Activated naive CD4-positive, alpha-beta T cell treated with Interleukin-2 at 50 U/mL for 16 hours (primary cell): Measurements from ENCODE around the gene DCC.

Experiments
- DNase-seq: peaks from one replicate; pipeline ENCODE4 v3.0.0-alpha.2; 2020

Gene DCC

GRCh38 chr18:52519021-52519420 lies 179.0 kb downstream of the DCC start:
- no peak for DNase-seq

GRCh38 chr18:52523566-52523965 lies 183.6 kb downstream of the DCC start:
- no peak for DNase-seq

DNA sequence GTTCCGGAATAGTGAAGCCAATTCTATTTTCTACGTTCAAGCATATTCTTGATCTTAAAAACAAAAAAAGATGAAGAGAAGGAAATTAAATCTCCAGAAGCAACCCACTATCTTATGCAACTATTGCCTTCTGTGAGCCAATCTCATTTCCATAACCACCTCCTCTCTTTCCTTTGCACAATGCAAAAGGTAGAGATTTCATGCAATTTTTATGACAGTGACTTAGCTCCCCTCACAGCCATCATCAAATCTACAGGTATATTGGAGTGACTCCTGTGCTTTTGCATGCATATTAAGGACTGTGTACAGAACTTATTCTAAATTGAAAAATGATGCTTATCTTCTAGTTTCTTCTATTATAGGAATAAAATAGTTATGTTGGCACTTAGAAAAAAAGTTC lies 191.8 kb downstream of the DCC start:
- no peak for DNase-seq

DNA sequence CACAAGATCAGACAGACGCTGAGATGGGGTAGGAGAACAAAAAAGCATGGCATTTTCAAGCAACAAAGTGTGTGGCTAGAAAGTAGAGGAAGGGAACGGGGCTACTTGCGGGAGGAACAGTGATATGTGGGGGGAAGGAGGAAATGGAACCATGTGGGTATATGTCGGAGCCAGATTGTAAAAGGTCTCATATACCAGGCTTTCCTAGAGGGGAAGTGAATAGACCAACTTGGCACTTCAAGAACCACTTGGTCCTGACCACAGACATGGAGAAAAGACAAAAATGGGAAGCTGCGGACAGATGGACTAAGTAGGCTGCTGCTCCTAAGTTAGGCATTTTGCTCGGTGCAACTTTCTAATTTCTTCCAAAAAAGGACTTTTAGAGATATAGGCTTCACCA lies 196.0 kb downstream of the DCC start:
- DNase-seq, result no peak

DNA sequence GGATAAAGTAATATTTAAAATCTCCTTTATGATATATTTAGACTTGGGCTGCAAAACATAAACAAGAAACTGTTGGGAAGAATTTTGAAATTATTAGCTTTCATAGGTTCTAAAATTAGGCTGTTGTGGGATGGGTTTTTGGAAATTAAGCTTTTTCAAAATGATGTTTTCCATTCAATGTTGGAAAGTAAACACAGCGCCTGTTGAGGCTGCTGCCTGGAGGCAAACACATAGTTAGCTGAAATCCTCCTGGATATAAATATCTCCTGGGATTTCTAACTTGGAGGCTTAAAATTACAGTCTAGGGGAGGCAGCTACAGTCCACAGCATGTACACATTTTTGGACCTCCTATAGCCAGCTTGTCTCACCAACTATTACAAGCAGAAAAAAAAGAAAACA lies 197.3 kb downstream of the DCC start:
- DNase-seq, result no peak

GRCh38 chr18:52541056-52541455 lies 201.1 kb downstream of the DCC start:
- DNase-seq, result no peak

- no peak for DNase-seq
These were observed 204.1 kb downstream of the DCC start for GRCh38 chr18:52544086-52544485.

- no peak for DNase-seq
These were observed 206.8 kb downstream of the DCC start for GRCh38 chr18:52546686-52547346.

- no peak for DNase-seq
These were observed 213.4 kb downstream of the DCC start for GRCh38 chr18:52553441-52553840.

DNA sequence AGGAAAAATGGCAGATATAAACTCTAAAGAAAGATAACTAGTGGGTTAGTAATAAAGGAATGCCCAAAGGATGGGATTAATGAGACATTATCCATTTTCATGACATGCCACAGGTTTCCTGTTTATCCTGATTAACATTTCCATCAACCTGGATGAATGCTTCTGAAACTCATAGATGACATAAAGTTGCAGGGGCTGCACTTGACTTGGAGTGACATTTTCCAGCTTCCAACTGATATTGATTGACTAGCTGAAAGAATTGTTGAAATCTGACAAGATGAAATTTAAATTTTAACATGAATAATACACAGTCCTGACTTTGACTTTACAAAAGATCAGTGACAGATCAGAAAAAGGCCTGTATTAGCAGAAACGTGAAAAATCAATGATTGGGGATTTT lies 214.2 kb downstream of the DCC start:
- no peak for DNase-seq

DNA sequence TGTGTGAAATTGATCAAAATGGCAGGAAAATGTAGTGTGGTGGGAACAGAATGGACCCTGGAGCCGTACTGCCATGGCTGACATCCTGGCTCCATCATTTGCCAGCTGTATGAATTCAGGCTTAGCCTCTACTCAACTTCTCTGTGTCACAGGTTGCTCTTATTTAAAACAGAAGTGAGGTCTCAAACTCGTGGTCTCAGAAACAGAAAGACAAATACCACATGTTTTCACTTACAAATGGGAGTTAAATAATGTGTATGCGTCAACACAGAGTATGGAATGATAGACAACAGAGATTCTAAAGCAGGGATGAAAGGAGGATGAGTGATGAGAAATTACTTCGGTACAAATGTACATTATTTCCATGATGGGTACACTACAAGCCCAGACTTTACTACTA lies 227.4 kb downstream of the DCC start:
- no peak for DNase-seq

GRCh38 chr18:52569492-52569891 lies 229.5 kb downstream of the DCC start:
- no peak for DNase-seq

- no peak for DNase-seq
These were observed 231.0 kb downstream of the DCC start for GRCh38 chr18:52570975-52571374.

DNA sequence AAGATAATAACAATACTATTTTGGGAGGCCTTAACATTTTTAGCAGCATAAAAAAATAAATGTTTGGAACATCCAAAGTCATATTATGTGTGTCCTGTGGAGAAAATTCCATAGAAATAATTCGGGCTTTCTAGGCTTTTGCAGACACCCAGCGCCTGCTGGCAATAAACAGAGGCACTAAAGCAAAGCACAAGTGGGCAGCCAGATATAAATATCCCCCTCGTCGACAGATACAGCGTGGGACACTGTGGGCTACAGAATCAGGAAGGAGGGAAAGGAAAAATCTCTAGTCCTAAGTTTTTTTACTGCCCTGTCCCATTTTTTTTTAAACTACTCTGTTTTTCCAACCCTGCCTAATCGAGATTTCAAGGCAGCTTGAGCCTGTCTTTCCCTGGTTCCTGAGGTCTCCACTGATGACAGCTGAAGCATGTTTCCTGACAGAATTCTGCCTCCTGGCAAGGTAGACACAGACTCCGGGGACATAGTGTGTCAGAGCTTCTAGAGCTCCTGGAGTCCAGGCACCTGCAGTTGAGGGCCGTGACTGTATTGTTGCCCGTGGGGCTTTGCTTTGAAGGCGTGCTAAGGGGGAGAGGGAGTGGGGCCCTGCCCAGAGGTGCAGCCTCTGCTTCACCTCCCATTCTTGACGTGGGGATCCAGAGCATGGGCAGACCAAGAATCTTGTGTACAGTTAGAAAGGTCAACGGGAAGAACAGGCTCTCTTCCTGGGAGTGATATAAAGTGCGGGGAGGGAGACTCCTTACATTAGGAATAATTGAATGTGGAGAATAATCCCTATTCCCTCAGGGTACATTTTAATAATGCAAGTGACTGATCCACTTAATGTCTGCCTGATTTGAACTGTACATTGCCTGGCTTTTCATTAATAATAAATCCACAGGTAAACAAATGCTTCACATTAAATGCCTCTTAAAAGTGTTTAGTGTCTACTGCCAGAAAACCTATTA lies 232.3 kb downstream of the DCC start:
- DNase-seq, result no peak

DNA sequence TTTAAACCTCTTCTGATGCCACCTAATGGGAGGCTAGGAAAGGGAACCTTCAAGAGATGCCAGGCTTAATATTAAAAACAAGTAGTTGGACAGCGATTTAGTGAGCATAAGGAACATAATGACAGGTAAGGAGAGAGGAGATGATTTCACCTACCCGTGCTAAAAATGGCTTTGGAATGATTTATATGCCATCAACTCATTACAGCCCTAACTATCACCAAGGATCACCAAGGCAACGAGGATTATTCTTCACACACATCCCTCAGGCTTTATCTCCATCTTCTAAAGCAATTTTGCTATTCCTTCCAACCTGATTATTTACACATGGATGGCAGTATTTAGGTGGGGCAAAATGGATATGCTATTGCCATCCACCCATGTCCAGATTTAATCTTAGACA lies 237.8 kb downstream of the DCC start:
- no peak for DNase-seq

DNA sequence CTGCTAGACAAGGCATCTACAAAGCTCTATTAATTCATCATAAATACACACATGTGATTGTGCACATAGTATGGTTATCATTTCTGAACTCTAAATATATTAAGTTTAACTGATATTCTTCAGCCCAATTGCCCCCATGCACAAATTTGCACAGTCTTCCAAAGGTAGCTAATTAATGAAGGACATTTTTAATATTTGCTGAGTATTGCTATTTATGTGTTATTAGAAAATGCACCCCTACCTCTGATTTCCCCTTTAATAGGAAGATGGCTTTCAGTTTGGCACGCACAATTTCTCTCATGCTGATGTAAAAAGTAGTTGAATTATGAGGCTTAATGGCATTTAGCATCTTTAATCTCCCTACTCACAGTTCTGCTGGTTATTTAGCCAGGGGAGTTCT lies 242.1 kb downstream of the DCC start:
- DNase-seq, result no peak

DNA sequence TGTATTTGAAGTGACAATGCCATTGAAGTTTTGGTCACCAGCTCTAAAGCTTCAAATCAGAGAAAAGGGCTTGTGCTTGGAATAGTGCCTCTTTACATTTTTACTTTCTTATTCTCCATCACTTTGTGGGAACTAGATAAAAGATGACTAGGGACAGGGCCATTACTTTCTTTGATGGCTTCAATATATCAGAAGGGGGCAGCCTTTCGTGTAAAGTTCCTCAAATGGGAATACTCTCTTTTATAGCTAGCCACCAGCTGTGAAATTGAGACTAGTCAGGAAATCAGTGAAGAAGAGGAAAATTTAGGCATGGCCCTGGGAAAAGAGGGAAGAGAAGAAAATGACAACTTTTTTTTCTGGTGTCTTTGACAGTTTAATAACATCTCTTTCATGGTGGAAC lies 242.5 kb downstream of the DCC start:
- no peak for DNase-seq

DNA sequence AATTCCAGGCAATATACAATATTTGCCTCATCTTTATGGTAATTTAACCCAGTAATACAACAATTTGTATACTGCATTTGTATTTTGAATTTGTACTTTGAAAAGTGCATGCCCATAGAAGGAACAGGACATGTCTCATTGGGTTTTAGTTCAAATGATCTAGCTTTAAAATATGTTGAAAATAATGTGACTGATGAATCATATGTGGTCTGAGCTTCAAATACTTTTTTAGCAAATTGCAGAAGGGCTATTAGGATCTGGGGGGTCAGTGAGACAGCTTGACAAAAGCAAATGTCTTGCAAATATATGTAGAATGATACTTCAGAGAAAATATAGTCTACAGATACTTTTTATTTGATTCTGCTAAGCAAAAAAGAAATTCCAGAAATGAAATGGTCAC lies 248.9 kb downstream of the DCC start:
- DNase-seq, result no peak

DNA sequence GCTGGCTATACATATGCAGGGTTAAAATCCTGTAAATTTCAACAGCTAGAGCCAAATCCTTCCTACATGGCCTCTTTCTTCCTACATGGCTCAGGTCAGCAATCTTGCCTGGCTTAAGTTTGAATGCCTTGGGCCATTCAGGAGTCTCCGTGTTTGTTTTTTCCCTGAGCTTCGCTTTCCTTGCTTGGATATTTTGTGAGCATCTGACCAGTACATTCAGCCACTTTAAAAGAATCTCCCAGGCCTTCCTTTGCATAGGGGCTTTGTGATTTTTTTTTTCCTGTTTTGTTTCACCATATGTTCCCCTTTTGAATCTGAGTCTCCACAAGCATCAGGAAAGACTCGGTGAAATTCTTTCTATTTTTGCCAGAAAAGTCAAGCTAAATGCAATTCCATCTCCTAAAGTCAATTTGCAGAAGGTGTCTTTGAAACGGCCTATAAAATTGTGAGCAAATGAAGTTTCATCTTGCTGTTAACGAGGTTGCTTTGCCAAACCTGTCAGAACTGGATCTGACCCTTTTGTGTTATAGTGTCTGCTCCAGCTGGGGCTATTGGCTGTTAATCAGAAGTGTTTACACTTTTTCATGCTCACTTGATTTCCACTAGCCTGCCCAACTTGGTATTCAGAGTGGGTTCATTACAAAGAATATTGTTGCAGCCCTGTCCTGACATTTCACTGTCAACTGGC lies 256.9 kb downstream of the DCC start:
- DNase-seq, result no peak

GRCh38 chr18:52598921-52599320 lies 258.9 kb downstream of the DCC start:
- DNase-seq, result no peak

- DNase-seq, result no peak
These were observed 262.8 kb downstream of the DCC start for GRCh38 chr18:52602820-52603219.

GRCh38 chr18:52605345-52605744 lies 265.3 kb downstream of the DCC start:
- DNase-seq, result no peak

- DNase-seq, result no peak
These were observed 268.0 kb downstream of the DCC start for GRCh38 chr18:52607985-52608384.
